ENCODE data around the gene DMBX1. TPM values are rescaled to one million over a fixed set of nuclear protein-coding genes. Genes with fewer than 3 reads are reported as not detected.

DMBX1 gene
- total and polyA plus RNA-seq, 4 experiments from 2014 or later: not detected

DNA sequence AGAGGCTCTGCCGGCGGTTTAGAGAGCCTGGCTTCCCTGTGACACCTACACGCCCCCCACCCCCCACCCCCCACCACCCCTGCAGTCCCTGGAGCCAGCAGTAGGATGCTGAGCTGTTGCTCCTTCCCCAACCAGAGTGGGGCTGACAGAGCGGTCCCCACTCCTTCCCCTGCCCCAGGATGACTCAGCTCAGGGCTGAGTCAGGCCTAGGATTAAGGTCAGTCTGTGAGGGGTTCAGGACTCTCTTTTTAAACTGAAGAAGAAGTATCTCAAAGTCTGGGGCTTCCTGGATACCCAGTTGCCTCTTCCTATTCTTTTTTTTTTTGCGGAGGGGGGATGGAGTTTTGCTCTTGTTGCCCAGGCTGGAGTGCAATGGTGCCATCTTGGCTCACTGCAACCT lies 19.1 kb downstream of the DMBX1 start:
- CTCF ChIA-PET (ENCODE audit: partially characterized antibody): interaction anchor here (0.9 kb wide), 1 partner anchor 27 kb away, joined by 3 read pairs; no protein-coding TSS in a partner anchor
- H3K9me3 Mint-ChIP-seq: peaks cover 0 to 2% (median 0%) of the 10 kb centered on the region in 8 donors
- Histone ChIP-seq H3K27me3 (ENCODE audit: insufficient read depth, low read length) (no peaks in the 10 kb centered on the region), H3K4me1 (ENCODE audit: insufficient read depth, low read length) (no peaks in the 10 kb centered on the region), H3K9me3 (ENCODE audit: control insufficient read depth in 1 of 2, low read length in 2 of 2) (no peaks in the 10 kb centered on the region), H3K36me3 (ENCODE audit: insufficient read depth, low read length) (no peaks in the 10 kb centered on the region), H3K27ac (ENCODE audit: low read depth, low read length) (no peak overlapping the region), H3K4me3 (ENCODE audit: low read length in 2 of 2) (no peak overlapping the region)
- no peak overlapping the region for H3K4me3 Mint-ChIP-seq
- POLR2A ChIA-PET (ENCODE audit: partially characterized antibody): no interaction called here
- H3K27ac Mint-ChIP-seq: no peak overlapping the region
- no peaks in the 10 kb centered on the region for H3K4me1 Mint-ChIP-seq
- DNase-seq: no peak
- H3K27me3 Mint-ChIP-seq: peaks cover 13 to 38% of the 10 kb centered on the region in 2 donors
- no peaks in the 10 kb centered on the region for H3K36me3 Mint-ChIP-seq
- intact Hi-C loops (cut with micrococcal nuclease): no loop called here

- Mint-ChIP-seq H3K4me3 (no peak overlapping the region), H3K27ac (no peak overlapping the region), H3K36me3 (no peaks in the 10 kb centered on the region), H3K27me3 (peaks cover 11 to 44% of the 10 kb centered on the region in 2 donors), H3K4me1 (no peaks in the 10 kb centered on the region), H3K9me3 (peaks cover 0 to 2% (median 0%) of the 10 kb centered on the region in 8 donors)
- no peak for DNase-seq
- H3K36me3 ChIP-seq (ENCODE audit: insufficient read depth, low read length): no peaks in the 10 kb centered on the region
- H3K4me3 ChIP-seq (ENCODE audit: low read length in 2 of 2): no peak overlapping the region
- ChIA-PET POLR2A (ENCODE audit: partially characterized antibody) (no interaction called here), CTCF (ENCODE audit: partially characterized antibody) (interaction anchor here (0.8 kb wide), 1 partner anchor 15 kb away, joined by 4 read pairs; no protein-coding TSS in a partner anchor)
- H3K4me1 ChIP-seq (ENCODE audit: insufficient read depth, low read length): no peaks in the 10 kb centered on the region
- no peaks in the 10 kb centered on the region for H3K9me3 ChIP-seq (ENCODE audit: control insufficient read depth in 1 of 2, low read length in 2 of 2)
- intact Hi-C loops (cut with micrococcal nuclease): no loop called here
- H3K27ac ChIP-seq (ENCODE audit: low read depth, low read length): no peak overlapping the region
- H3K27me3 ChIP-seq (ENCODE audit: insufficient read depth, low read length): no peaks in the 10 kb centered on the region
These were observed 20.8 kb downstream of the DMBX1 start for GRCh38 chr1:46510341-46510997.

GRCh38 chr1:46510998-46511365 lies 21.3 kb downstream of the DMBX1 start:
- no peak overlapping the region for H3K27ac Mint-ChIP-seq
- H3K27me3 Mint-ChIP-seq: peaks cover 15 to 45% of the 10 kb centered on the region in 2 donors
- no peaks in the 10 kb centered on the region for H3K9me3 ChIP-seq (ENCODE audit: control insufficient read depth in 1 of 2, low read length in 2 of 2)
- H3K9me3 Mint-ChIP-seq: peaks cover 0 to 2% (median 0%) of the 10 kb centered on the region in 8 donors
- no peaks in the 10 kb centered on the region for H3K36me3 ChIP-seq (ENCODE audit: insufficient read depth, low read length)
- no peaks in the 10 kb centered on the region for H3K27me3 ChIP-seq (ENCODE audit: insufficient read depth, low read length)
- no peaks in the 10 kb centered on the region for H3K4me1 Mint-ChIP-seq
- CTCF ChIA-PET (ENCODE audit: partially characterized antibody): interaction anchor here (0.8 kb wide), 1 partner anchor 15 kb away, joined by 4 read pairs; no protein-coding TSS in a partner anchor
- no peak overlapping the region for H3K4me3 ChIP-seq (ENCODE audit: low read length in 2 of 2)
- POLR2A ChIA-PET (ENCODE audit: partially characterized antibody): no interaction called here
- no peak for DNase-seq
- no peaks in the 10 kb centered on the region for H3K36me3 Mint-ChIP-seq
- H3K27ac ChIP-seq (ENCODE audit: low read depth, low read length): no peak overlapping the region
- no peak overlapping the region for H3K4me3 Mint-ChIP-seq
- H3K4me1 ChIP-seq (ENCODE audit: insufficient read depth, low read length): no peaks in the 10 kb centered on the region
- intact Hi-C loops (cut with micrococcal nuclease): no loop called here

GRCh38 chr1:46512135-46512791 lies 22.6 kb downstream of the DMBX1 start:
- Histone ChIP-seq H3K36me3 (ENCODE audit: insufficient read depth, low read length) (no peaks in the 10 kb centered on the region), H3K27me3 (ENCODE audit: insufficient read depth, low read length) (no peaks in the 10 kb centered on the region), H3K4me3 (ENCODE audit: low read length in 2 of 2) (no peak overlapping the region), H3K4me1 (ENCODE audit: insufficient read depth, low read length) (no peaks in the 10 kb centered on the region), H3K27ac (ENCODE audit: low read depth, low read length) (no peak overlapping the region), H3K9me3 (ENCODE audit: control insufficient read depth in 1 of 2, low read length in 2 of 2) (no peaks in the 10 kb centered on the region)
- Mint-ChIP-seq H3K4me3 (no peak overlapping the region), H3K27me3 (peaks cover 18 to 51% of the 10 kb centered on the region in 2 donors), H3K36me3 (no peaks in the 10 kb centered on the region), H3K27ac (no peak overlapping the region), H3K9me3 (no peaks in the 10 kb centered on the region), H3K4me1 (peaks cover 0 to 4% (median under 1%) of the 10 kb centered on the region in 4 donors)
- ChIA-PET POLR2A (ENCODE audit: partially characterized antibody) (no interaction called here), CTCF (ENCODE audit: partially characterized antibody) (interaction anchor here (1.6 to 2.1 kb wide), 2 partner anchors 17 to 34 kb away, joined by 6 to 11 read pairs; no protein-coding TSS in a partner anchor)
- intact Hi-C loops (cut with micrococcal nuclease): no loop called here
- no peak for DNase-seq

- no peak overlapping the region for H3K27ac Mint-ChIP-seq
- ChIA-PET CTCF (ENCODE audit: partially characterized antibody) (interaction anchor here (1.6 to 2.1 kb wide), 2 partner anchors 17 to 35 kb away, joined by 6 to 11 read pairs; no protein-coding TSS in a partner anchor), POLR2A (ENCODE audit: partially characterized antibody) (no interaction called here)
- DNase-seq: no peak
- H3K4me1 Mint-ChIP-seq: peaks cover 0 to 4% (median under 1%) of the 10 kb centered on the region in 4 donors
- H3K9me3 Mint-ChIP-seq: no peaks in the 10 kb centered on the region
- Histone ChIP-seq H3K27me3 (ENCODE audit: insufficient read depth, low read length) (no peaks in the 10 kb centered on the region), H3K36me3 (ENCODE audit: insufficient read depth, low read length) (no peaks in the 10 kb centered on the region), H3K4me1 (ENCODE audit: insufficient read depth, low read length) (no peaks in the 10 kb centered on the region), H3K27ac (ENCODE audit: low read depth, low read length) (no peak overlapping the region), H3K9me3 (ENCODE audit: control insufficient read depth in 1 of 2, low read length in 2 of 2) (no peaks in the 10 kb centered on the region), H3K4me3 (ENCODE audit: low read length in 2 of 2) (no peak overlapping the region)
- H3K27me3 Mint-ChIP-seq: peaks cover 19 to 50% of the 10 kb centered on the region in 2 donors
- intact Hi-C loops (cut with micrococcal nuclease): no loop called here
- H3K36me3 Mint-ChIP-seq: no peaks in the 10 kb centered on the region
- H3K4me3 Mint-ChIP-seq: no peak overlapping the region
These were observed 23.2 kb downstream of the DMBX1 start for GRCh38 chr1:46512792-46513190.

DNA sequence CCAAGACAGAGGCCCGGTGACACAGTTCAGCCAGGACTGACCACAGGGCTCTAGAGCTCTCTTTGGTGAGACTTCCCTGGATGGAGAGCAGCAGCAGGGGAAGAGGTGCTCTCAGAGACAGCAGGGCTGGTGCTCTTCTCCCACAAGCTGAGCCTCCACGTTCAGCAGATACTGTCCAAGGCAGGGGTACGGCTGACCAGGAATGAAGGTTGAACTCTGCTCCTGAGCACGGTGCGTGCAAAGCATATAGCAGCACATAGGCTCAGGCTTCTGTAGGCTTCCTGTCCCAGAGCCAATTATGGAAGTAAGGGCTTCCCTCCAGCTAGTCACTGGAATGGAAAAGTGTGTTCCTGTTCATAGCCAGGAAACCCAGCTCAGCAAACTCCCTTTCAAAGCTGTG lies 23.9 kb downstream of the DMBX1 start:
- intact Hi-C loops (cut with micrococcal nuclease): no loop called here
- no peak overlapping the region for H3K27ac ChIP-seq (ENCODE audit: low read depth, low read length)
- CTCF ChIA-PET (ENCODE audit: partially characterized antibody): interaction anchor here (1.6 to 2.1 kb wide), 2 partner anchors 16 to 36 kb away, joined by 6 to 11 read pairs; no protein-coding TSS in a partner anchor
- Mint-ChIP-seq H3K36me3 (no peaks in the 10 kb centered on the region), H3K27me3 (peaks cover 25 to 47% of the 10 kb centered on the region in 2 donors), H3K4me1 (peaks cover 0 to 4% (median under 1%) of the 10 kb centered on the region in 4 donors), H3K4me3 (no peak overlapping the region), H3K27ac (no peak overlapping the region), H3K9me3 (no peaks in the 10 kb centered on the region)
- H3K27me3 ChIP-seq (ENCODE audit: insufficient read depth, low read length): no peaks in the 10 kb centered on the region
- H3K9me3 ChIP-seq (ENCODE audit: control insufficient read depth in 1 of 2, low read length in 2 of 2): no peaks in the 10 kb centered on the region
- no peak overlapping the region for H3K4me3 ChIP-seq (ENCODE audit: low read length in 2 of 2)
- H3K36me3 ChIP-seq (ENCODE audit: insufficient read depth, low read length): no peaks in the 10 kb centered on the region
- POLR2A ChIA-PET (ENCODE audit: partially characterized antibody): no interaction called here
- DNase-seq: no peak
- H3K4me1 ChIP-seq (ENCODE audit: insufficient read depth, low read length): no peaks in the 10 kb centered on the region

GRCh38 chr1:46515576-46515975 lies 25.9 kb downstream of the DMBX1 start:
- Mint-ChIP-seq H3K36me3 (no peaks in the 10 kb centered on the region), H3K4me3 (peak overlapping the region in 1 of 8 donors; percentile 26)

More at GRCh38 chr1:46515576-46515975, 25.9 kb downstream of the DMBX1 start:
- DNase-seq: no peak
- H3K36me3 ChIP-seq (ENCODE audit: insufficient read depth, low read length): no peaks in the 10 kb centered on the region
- peaks cover 25 to 39% of the 10 kb centered on the region in 2 donors for H3K27me3 Mint-ChIP-seq
- H3K9me3 Mint-ChIP-seq: no peaks in the 10 kb centered on the region
- H3K27me3 ChIP-seq (ENCODE audit: insufficient read depth, low read length): no peaks in the 10 kb centered on the region
- peaks cover 0 to 4% (median under 1%) of the 10 kb centered on the region in 4 donors for H3K4me1 Mint-ChIP-seq
- no peak overlapping the region for H3K27ac ChIP-seq (ENCODE audit: low read depth, low read length)
- ChIA-PET POLR2A (ENCODE audit: partially characterized antibody) (no interaction called here), CTCF (ENCODE audit: partially characterized antibody) (interaction anchor here (0.9 kb wide), 1 partner anchor 18 kb away, joined by 3 read pairs; no protein-coding TSS in a partner anchor)
- H3K27ac Mint-ChIP-seq: no peak overlapping the region
- intact Hi-C loops (cut with micrococcal nuclease): no loop called here
- H3K9me3 ChIP-seq (ENCODE audit: control insufficient read depth in 1 of 2, low read length in 2 of 2): no peaks in the 10 kb centered on the region
- H3K4me1 ChIP-seq (ENCODE audit: insufficient read depth, low read length): no peaks in the 10 kb centered on the region
- H3K4me3 ChIP-seq (ENCODE audit: low read length in 2 of 2): no peak overlapping the region
